Endodermal cell (in vitro differentiated cells): Measurements from ENCODE around the gene SLC35D3. TPM values are rescaled to one million over a fixed set of nuclear protein-coding genes. Genes with fewer than 3 reads are reported as not detected.
"Not testable (repeated sequence)": the region's sequence is repeated elsewhere in the genome, so short reads cannot be mapped to it uniquely, and the experiment has no call there.

Experiments used
- DNase-seq: peaks from one replicate; pipeline ENCODE4 v3.0.0-alpha.2; 2017
- H3K27ac ChIP-seq: 2 replicates; pipeline ENCODE4 v1.5.1; 2013; ENCODE audit warnings: mild to moderate bottlenecking, low read depth, low read length, moderate library complexity
- H3K27me3 ChIP-seq: 2 replicates; pipeline ENCODE4 v1.6.1; 2013; ENCODE audit warnings: mild to moderate bottlenecking, low read length, moderate library complexity; ENCODE audit not compliant: insufficient read depth, control insufficient read depth, poor library complexity, severe bottlenecking
- H3K36me3 ChIP-seq: 2 replicates; pipeline ENCODE4 v1.7.0; 2013; ENCODE audit warnings: mild to moderate bottlenecking, low read length, moderate library complexity; ENCODE audit not compliant: control insufficient read depth, insufficient read depth
- H3K4me1 ChIP-seq: one replicate; pipeline ENCODE4 v1.7.0; 2013; ENCODE audit warnings: low read length; ENCODE audit not compliant: control insufficient read depth, insufficient read depth
- H3K4me3 ChIP-seq: 2 replicates; pipeline ENCODE4 v1.5.1; 2013; ENCODE audit warnings: mild to moderate bottlenecking, low read length, moderate library complexity
- H3K9ac ChIP-seq: 2 replicates; pipeline ENCODE4 v1.6.1; 2013; ENCODE audit warnings: mild to moderate bottlenecking, low read length, moderate library complexity; ENCODE audit not compliant: poor library complexity, severe bottlenecking; ENCODE audit errors: extremely low read depth
- H3K9me3 ChIP-seq: 2 replicates; pipeline ENCODE4 v1.6.1; 2013; ENCODE audit warnings: mild to moderate bottlenecking, low read length, moderate library complexity; ENCODE audit not compliant: control insufficient read depth
- H3K27ac Mint-ChIP-seq: 2 replicates; pipeline ENCODE4 v1.8.0; 2020; ENCODE audit warnings: mixed read lengths
- H3K27me3 Mint-ChIP-seq: 2 replicates; pipeline ENCODE4 v1.8.0; 2021; ENCODE audit warnings: mild to moderate bottlenecking, mixed read lengths; ENCODE audit not compliant: insufficient read depth
- H3K36me3 Mint-ChIP-seq: 2 replicates; pipeline ENCODE4 v1.8.0; 2020; ENCODE audit warnings: low read depth, mixed read lengths
- H3K4me1 Mint-ChIP-seq: 2 replicates; pipeline ENCODE4 v1.8.0; 2020; ENCODE audit warnings: mixed read lengths
- H3K4me3 Mint-ChIP-seq: 2 replicates; pipeline ENCODE4 v1.8.0; 2020; ENCODE audit warnings: mild to moderate bottlenecking, moderate library complexity, mixed read lengths
- H3K9me3 Mint-ChIP-seq: 2 replicates; pipeline ENCODE4 v1.8.0; 2020; ENCODE audit warnings: mild to moderate bottlenecking, mixed read lengths
- CTCF ChIP-seq: fragments of 200-600 bp; sonication (generic); conservative IDR thresholded peaks from 2 replicates; pipeline ENCODE4 v1.5.0; 2021; ENCODE audit warnings: antibody characterized with exemption, mild to moderate bottlenecking
- WGBS, 2 experiments: methylation state at CpG; one replicate each; pipeline versions ENCODE4 v1.1.5 to v1.1.7; 2013; ENCODE audit warnings: missing lambda C conversion rate in 2 of 2, mixed read lengths in 1 of 2; ENCODE audit not compliant: insufficient coverage in 1 of 2, insufficient read length in 1 of 2; 5-methylcytosine and 5-hydroxymethylcytosine counted together
- total RNA-seq, 2 donors: library from RNA; stranded (reverse); fragmentation: NEBNext Ultra II Directional in 1 of 2; extraction: Animal tissue kit (Norgen Biotek cat#: 25700) in 1 of 2; gene quantifications; 2 replicates in 1 of 2; 3 replicates in 1 of 2; pipeline ENCODE4 v1.2.1, GENCODE V29; 2021

SLC35D3 gene
- total RNA-seq, 2 donors from 2014 or later: 0.44 TPM; not detected in 1

DNA sequence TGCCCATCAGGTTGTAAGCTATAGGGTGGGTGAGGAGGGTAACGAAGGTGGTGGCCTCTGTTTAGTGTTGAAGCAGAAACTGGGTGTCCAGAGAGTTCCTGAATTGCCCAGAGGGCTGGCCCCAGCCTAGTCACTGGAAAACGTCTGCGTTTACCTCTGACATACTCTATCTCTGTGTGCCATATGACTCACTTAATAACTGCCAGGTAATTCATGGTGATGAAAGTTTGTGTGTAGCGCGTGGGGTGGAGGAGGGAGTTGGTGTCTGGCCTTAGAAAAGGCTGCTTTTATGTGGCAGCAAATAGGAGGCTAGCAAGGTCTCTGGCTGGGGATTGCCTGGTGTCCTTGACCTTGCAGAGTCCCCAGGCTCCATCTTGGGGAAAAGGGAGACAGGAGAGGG, 47.3 kb downstream of the SLC35D3 start:
- TF ChIP-seq CTCF: no peak
- Mint-ChIP-seq H3K27ac (no peak overlapping the region), H3K27me3 (peaks cover 3% of the 10 kb centered on the region), H3K4me3 (no peak overlapping the region), H3K36me3 (no peaks in the 10 kb centered on the region), H3K9me3 (no peaks in the 10 kb centered on the region), H3K4me1 (peaks cover 10% of the 10 kb centered on the region)
- Histone ChIP-seq H3K27me3 (no peaks in the 10 kb centered on the region), H3K4me3 (no peak overlapping the region), H3K27ac (no peak overlapping the region), H3K9ac (no peak overlapping the region), H3K4me1 (no peaks in the 10 kb centered on the region), H3K9me3 (no peaks in the 10 kb centered on the region), H3K36me3 (no peaks in the 10 kb centered on the region)
- DNase-seq: no peak
- WGBS, 2 experiments: 92 to 93% methylated on average over 3 to 5 of the region's 5 CpGs

DNA sequence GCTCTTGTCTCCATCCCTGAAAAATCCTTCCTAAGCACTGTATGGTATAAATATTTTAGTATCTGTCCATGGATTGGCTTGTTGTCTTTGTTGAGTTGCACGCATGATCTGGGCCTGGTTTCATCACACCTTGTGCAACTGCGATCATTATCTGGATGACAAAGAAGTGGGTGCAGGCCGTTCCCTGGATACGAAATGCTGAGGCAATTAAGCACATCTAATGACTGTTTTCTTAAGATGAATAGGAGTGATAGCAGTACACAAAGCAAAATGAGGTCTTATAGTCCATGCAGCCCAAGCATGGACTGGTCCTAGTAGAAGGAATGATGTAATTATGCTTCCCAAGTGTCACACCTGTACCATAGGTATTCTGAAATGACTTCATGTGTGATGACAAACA, 47.8 kb downstream of the SLC35D3 start:
- Mint-ChIP-seq H3K27ac (no peak overlapping the region), H3K9me3 (no peaks in the 10 kb centered on the region), H3K27me3 (peaks cover 3% of the 10 kb centered on the region), H3K36me3 (no peaks in the 10 kb centered on the region), H3K4me3 (no peak overlapping the region), H3K4me1 (peaks cover 5% of the 10 kb centered on the region)
- H3K9me3 ChIP-seq: no peaks in the 10 kb centered on the region
- no peaks in the 10 kb centered on the region for H3K27me3 ChIP-seq
- no peak for TF ChIP-seq CTCF
- H3K27ac ChIP-seq: no peak overlapping the region
- no peaks in the 10 kb centered on the region for H3K36me3 ChIP-seq
- 95 to 96% methylated on average over 4 of the region's 4 CpGs for WGBS, 2 experiments
- no peak overlapping the region for H3K4me3 ChIP-seq
- no peak overlapping the region for H3K9ac ChIP-seq
- no peaks in the 10 kb centered on the region for H3K4me1 ChIP-seq
- DNase-seq: no peak

- Mint-ChIP-seq H3K4me1 (no peaks in the 10 kb centered on the region), H3K27ac (no peak overlapping the region), H3K9me3 (no peaks in the 10 kb centered on the region), H3K27me3 (peaks cover 3% of the 10 kb centered on the region), H3K36me3 (no peaks in the 10 kb centered on the region), H3K4me3 (no peak overlapping the region)
- H3K4me1 ChIP-seq: no peaks in the 10 kb centered on the region
- H3K27ac ChIP-seq: no peak overlapping the region
- no peak for TF ChIP-seq CTCF
- no peaks in the 10 kb centered on the region for H3K27me3 ChIP-seq
- DNase-seq: no peak
- no peaks in the 10 kb centered on the region for H3K36me3 ChIP-seq
- WGBS, 2 experiments: 86 to 94% methylated on average over 1 to 6 of the region's 6 CpGs
- H3K4me3 ChIP-seq: no peak overlapping the region
- H3K9ac ChIP-seq: no peak overlapping the region
- H3K9me3 ChIP-seq: no peaks in the 10 kb centered on the region
These were observed 49.5 kb downstream of the SLC35D3 start for GRCh38 chr6:136971609-136972008.

GRCh38 chr6:136973781-136974180, 51.7 kb downstream of the SLC35D3 start:
- not testable (repeated sequence) for H3K4me1 Mint-ChIP-seq, H3K4me1 ChIP-seq, H3K27me3 ChIP-seq, DNase-seq, H3K27ac Mint-ChIP-seq, H3K4me3 ChIP-seq, H3K4me3 Mint-ChIP-seq, H3K9me3 ChIP-seq, H3K9me3 Mint-ChIP-seq, H3K9ac ChIP-seq, H3K27ac ChIP-seq, H3K36me3 Mint-ChIP-seq, H3K36me3 ChIP-seq, H3K27me3 Mint-ChIP-seq
- WGBS, 2 experiments: 89 to 98% methylated on average over 8 of the region's 8 CpGs
